Chondrocyte (in vitro differentiated cells): Measurements from ENCODE around the gene TTLL8. TPM values are rescaled to one million over a fixed set of nuclear protein-coding genes. Genes with fewer than 3 reads are reported as not detected.

ENCODE experiments used
- DNase-seq: peaks from one replicate; pipeline ENCODE4 v3.0.0; 2021; ENCODE audit warnings: mixed read lengths, low spot score
- H3K27ac Mint-ChIP-seq: one replicate; pipeline ENCODE4 v1.8.0; 2021; ENCODE audit warnings: mild to moderate bottlenecking, moderate library complexity, mixed read lengths; ENCODE audit not compliant: unreplicated experiment
- H3K27me3 Mint-ChIP-seq: 2 replicates; pipeline ENCODE4 v1.8.0; 2021; ENCODE audit warnings: low read depth, mixed read lengths
- H3K36me3 Mint-ChIP-seq: 2 replicates; pipeline ENCODE4 v1.8.0; 2021; ENCODE audit warnings: low read depth, mixed read lengths
- H3K4me1 Mint-ChIP-seq: 2 replicates; pipeline ENCODE4 v1.8.0; 2021; ENCODE audit warnings: low read depth, mild to moderate bottlenecking, mixed read lengths
- H3K4me3 Mint-ChIP-seq: one replicate; pipeline ENCODE4 v1.8.0; 2021; ENCODE audit warnings: mild to moderate bottlenecking, moderate library complexity, mixed read lengths; ENCODE audit not compliant: unreplicated experiment
- H3K9me3 Mint-ChIP-seq: 2 replicates; pipeline ENCODE4 v1.8.0; 2021; ENCODE audit warnings: low read depth, mixed read lengths
- CTCF ChIP-seq: fragments of 200-600 bp; sonication (generic); IDR thresholded peaks from 2 replicates; pipeline ENCODE4 v1.5.0; 2021; ENCODE audit warnings: antibody characterized with exemption, mild to moderate bottlenecking, moderate library complexity
- total RNA-seq: library from RNA; stranded (reverse); gene quantifications from 3 replicates; pipeline ENCODE4 v1.2.1, GENCODE V29; 2021

The TTLL8 gene
- total RNA-seq, 1 donor from 2014 or later, result not detected

- H3K4me1 Mint-ChIP-seq, result peaks cover 15% of the 10 kb centered on the region
- no peak for DNase-seq
- peaks cover 20% of the 10 kb centered on the region for H3K9me3 Mint-ChIP-seq
- H3K36me3 Mint-ChIP-seq, result peaks cover 8% of the 10 kb centered on the region
- H3K27me3 Mint-ChIP-seq, result no peaks in the 10 kb centered on the region
- no peak for TF ChIP-seq CTCF
- H3K4me3 Mint-ChIP-seq, result no peak overlapping the region
- H3K27ac Mint-ChIP-seq, result no peak overlapping the region
These were observed 1.7 kb downstream of the TTLL8 start for GRCh38 chr22:50056214-50056972.

- no peaks in the 10 kb centered on the region for H3K27me3 Mint-ChIP-seq
- H3K36me3 Mint-ChIP-seq, result peaks cover 8% of the 10 kb centered on the region
- no peak overlapping the region for H3K27ac Mint-ChIP-seq
- H3K9me3 Mint-ChIP-seq, result peaks cover 24% of the 10 kb centered on the region
- H3K4me3 Mint-ChIP-seq, result no peak overlapping the region
- peaks cover 13% of the 10 kb centered on the region for H3K4me1 Mint-ChIP-seq
- no peak for TF ChIP-seq CTCF
- no peak for DNase-seq
These were observed 4.2 kb downstream of the TTLL8 start for GRCh38 chr22:50053861-50054260.

- Mint-ChIP-seq H3K36me3 (peaks cover 8% of the 10 kb centered on the region), H3K4me1 (peaks cover 12% of the 10 kb centered on the region), H3K4me3 (no peak overlapping the region), H3K27me3 (no peaks in the 10 kb centered on the region), H3K27ac (no peak overlapping the region), H3K9me3 (peaks cover 24% of the 10 kb centered on the region)
- DNase-seq, result no peak
- TF ChIP-seq CTCF, result no peak
These were observed 6.2 kb downstream of the TTLL8 start for GRCh38 chr22:50051930-50052329.

- H3K4me1 Mint-ChIP-seq, result peaks cover 10% of the 10 kb centered on the region
- TF ChIP-seq CTCF, result no peak
- no peak overlapping the region for H3K4me3 Mint-ChIP-seq
- H3K27me3 Mint-ChIP-seq, result no peaks in the 10 kb centered on the region
- peak; percentile 84 for DNase-seq
- H3K36me3 Mint-ChIP-seq, result peaks cover 8% of the 10 kb centered on the region
- H3K27ac Mint-ChIP-seq, result no peak overlapping the region
- peaks cover 24% of the 10 kb centered on the region for H3K9me3 Mint-ChIP-seq
These were observed 8.6 kb downstream of the TTLL8 start for GRCh38 chr22:50049299-50050195.

- peaks cover 22% of the 10 kb centered on the region for H3K9me3 Mint-ChIP-seq
- H3K27ac Mint-ChIP-seq, result no peak overlapping the region
- H3K4me3 Mint-ChIP-seq, result no peak overlapping the region
- DNase-seq, result peak; percentile 65
- H3K27me3 Mint-ChIP-seq, result no peaks in the 10 kb centered on the region
- peaks cover 6% of the 10 kb centered on the region for H3K36me3 Mint-ChIP-seq
- peaks cover 10% of the 10 kb centered on the region for H3K4me1 Mint-ChIP-seq
- no peak for TF ChIP-seq CTCF
These were observed 9.3 kb downstream of the TTLL8 start for GRCh38 chr22:50048836-50049235.
